HG03045 (cell line): Measurements from ENCODE around the gene ASPN.

ENCODE experiments used
- ATAC-seq: cut with Tn5 transposase; IDR thresholded peaks from one replicate; pipeline ENCODE4 v1.9.1; 2021; ENCODE audit warnings: mild to moderate bottlenecking, moderate library complexity; ENCODE audit not compliant: unreplicated experiment

The ASPN gene

DNA sequence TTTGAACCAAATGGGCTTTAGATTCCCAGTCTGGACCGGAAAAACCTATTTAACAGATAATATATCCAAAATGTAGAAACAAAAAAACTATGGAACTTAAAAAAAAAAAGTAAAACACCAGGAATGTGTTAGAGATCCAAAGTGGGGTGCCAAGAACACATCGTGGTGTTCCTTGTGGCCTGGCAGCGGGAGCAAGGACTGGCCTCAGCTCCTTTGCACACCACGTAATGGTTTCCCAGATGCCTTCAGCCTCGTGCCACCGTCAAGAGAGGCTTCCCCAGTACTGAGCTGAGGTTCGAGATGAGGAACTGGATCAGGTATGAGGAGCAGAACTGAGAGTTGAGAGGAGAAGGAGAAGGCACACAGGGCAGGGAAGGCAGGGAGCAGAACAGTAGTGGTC lies 3.5 kb downstream of the ASPN start:
- ATAC-seq = no peak

GRCh38 chr9:92476962-92477361 lies 5.3 kb downstream of the ASPN start:
- peak; percentile 62 for ATAC-seq

DNA sequence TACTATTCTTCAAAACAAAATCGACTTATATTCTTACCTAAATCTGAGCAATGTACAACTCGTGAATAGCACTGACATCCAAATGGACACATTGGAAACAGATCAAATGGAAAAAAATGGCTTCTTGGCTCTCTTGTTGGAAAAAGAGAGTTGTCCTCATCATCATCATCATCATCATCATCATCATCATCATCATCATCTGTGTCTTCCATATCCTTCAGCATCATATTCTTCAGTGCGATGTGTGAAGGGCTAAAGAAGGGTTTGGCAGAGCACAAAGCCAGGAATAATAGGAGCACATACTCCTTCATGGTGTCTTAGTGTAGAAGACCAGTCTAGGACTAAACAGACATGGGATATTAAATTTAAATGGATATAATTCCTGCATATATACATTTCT lies 7.7 kb downstream of the ASPN start:
- no peak for ATAC-seq

DNA sequence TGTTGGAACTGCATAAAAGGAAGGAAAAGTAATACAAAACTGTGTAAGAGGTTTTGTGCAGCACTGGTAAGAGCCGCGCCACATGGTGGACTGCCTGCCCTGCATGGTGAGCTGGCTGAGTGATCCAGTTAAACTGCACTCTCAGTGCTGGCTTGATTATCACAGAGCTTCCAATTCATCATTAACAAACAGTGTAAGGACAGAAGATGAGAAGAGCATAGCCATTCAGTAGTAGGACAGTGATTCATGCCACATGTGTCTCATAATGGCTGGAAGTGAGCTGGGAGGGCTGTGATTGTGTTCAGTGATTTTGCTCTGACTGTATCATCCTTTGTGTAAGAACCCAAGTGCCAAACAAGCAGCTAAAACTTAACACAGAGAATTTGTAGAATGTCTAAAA lies 14.1 kb downstream of the ASPN start:
- no peak for ATAC-seq

DNA sequence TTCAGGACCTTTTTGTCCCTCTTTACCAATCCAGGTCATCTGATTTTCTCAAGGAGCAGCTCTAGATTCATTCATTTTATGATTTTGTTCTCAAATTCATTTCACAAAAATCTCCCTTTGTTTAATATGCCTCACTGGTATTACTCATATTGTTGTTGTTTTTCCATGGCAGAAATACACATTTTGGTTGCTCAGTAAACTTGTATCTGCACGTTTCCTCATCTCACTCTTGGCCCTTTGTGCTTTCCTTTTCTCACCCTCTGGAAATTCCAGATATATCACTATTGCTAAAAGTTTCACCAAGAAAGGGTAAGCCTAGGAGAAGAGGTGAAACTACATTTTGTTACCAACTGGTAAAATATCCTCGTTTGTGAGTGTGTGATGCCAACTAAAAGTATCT lies 14.8 kb downstream of the ASPN start:
- no peak for ATAC-seq

DNA sequence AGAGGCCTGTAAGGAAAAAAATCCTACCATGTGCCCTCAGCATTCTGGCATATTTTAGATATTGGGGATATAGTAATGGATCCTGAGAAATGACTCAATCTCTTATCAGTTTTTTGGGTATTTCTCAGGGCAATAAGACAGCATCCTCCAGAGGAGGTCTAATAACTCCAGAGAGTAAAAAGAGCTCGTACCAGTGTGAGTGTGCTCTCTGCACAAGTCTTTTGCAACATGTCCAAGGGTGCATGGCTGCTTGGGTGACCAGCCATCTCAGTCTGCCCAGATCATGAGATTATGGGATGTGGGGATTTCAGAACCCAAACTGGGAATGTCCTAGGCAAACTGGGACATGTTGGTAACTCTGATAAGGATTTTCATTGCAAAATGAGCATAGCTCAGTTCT lies 15.3 kb downstream of the ASPN start:
- ATAC-seq = no peak

DNA sequence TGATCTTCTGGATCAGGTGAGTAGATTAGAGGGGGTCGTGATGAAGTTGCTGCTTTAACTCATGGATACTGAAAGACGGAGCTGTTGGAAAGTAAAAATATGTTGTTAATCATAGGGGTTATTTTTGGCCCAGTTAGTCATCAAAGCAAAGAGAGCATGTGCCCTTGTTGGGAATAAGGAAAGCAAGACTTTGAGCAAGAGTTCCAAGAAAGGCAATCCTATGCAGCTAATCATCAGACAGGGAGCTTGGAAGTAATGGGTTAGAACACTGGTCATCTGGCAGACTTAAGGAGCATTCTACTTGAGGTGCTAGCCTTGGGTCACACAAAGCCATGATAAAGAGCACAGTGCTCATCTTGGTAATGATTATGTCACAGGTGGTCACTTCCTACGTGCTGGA lies 18.3 kb downstream of the ASPN start:
- ATAC-seq = no peak

DNA sequence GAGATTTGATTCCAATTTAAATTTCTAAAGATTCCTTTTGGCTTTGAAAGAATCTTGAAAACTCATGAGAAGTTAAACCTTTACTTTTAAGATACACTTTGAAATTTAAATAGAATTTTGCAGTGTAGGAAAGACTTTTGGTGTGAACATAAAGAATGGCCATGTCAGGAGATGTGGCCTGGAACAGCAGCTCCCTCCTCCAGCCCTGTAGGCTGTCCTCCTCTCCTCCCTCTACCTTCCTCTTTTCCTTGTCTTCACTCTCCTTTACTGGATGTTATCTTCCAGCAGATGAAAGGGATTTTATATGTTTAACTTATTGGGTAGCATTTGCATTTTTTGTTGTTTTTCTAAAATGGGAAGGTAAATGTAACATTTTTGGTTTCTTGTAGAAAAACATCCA lies 18.9 kb downstream of the ASPN start:
- ATAC-seq = no peak

DNA sequence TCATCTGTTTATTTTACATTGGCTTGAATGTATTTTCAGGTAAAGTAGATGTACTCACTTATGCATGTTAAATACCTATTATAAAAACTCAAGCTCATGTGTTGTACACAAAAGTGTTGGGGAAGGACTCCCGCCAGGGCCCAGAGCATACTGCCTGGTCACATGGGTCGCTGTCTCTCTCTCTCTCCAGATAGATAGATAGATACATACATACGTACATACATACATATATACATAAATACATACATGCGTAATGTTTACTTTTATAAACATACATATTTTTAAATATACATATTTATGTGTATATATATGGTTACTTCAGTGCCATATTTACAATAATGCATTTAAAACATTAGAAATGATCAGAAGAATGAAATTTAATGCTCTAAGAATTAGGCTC lies 24.7 kb downstream of the ASPN start:
- no peak for ATAC-seq

DNA sequence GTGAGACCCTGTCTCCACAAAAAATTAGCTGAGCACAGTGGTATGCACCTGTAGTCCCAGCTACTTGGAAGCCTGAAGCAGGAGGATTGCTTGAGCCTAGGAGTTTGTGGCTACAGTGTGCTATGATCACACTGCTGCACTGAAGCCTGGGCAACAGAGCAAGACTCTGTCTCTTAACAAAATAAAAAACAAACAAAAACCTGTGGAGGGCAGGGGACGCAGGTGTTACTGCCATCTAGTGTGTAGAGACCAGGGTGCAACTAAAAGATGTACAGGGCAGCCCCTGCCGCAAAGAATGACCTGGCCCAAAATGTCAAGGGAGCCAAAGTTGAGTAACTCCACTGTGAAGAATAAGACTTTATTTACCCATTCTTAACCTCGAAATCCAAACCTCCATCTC lies 27.1 kb downstream of the ASPN start:
- ATAC-seq = no peak

GRCh38 chr9:92446536-92446935 lies 35.8 kb downstream of the ASPN start:
- ATAC-seq = no peak

GRCh38 chr9:92444841-92445240 lies 37.5 kb downstream of the ASPN start:
- no peak for ATAC-seq

DNA sequence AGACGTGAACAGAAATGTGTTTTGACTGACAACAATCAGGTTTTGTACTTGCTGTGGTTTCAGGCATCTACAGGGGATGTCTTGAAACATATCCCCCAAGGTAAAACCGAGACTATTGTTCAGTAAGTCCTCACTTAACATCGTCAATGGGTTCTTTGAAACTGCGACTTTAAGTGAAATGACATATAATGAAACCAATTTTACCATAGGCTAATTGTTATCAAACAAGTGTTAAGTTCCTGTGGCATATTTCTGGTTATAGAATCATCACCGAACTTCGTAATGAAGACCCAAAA lies 41.6 kb downstream of the ASPN start:
- no peak for ATAC-seq

DNA sequence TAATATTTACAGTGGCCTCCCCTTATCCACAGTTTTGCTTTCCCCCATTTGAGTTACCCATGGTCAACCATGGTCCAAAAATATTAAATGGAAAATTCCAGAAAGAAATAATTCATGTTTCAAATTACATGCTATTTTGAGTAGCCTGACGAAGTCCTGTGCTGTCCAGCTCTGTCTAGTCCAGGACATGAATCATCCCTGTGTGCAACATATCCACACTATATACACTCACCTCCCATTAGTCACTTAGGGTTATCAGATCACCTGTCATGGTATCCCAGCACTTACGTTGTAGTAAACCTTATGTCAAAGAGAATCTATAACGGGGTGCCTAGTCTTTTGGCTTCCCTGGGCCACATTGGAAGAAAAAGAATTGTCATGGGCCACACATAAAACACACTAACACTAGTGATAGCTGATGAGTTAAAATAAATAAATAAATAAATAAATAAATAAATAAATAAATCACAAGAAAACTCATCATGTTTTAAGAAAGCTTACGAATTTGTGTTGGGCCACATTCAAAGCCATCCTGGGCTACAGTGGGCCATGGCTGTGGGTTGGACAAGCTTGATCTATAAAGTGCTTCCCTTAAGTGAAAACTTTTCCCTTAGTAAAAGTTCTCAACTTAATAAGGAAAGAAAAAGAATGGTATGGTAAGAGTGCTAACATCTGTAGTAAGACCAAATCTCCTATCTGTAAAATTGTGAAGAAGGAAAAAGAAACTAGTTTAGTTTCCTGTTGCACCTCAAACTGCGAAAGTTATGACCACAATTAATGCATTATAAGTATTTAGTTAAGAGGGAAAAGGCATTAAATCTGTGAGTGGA lies 42.2 kb downstream of the ASPN start:
- ATAC-seq = no peak

DNA sequence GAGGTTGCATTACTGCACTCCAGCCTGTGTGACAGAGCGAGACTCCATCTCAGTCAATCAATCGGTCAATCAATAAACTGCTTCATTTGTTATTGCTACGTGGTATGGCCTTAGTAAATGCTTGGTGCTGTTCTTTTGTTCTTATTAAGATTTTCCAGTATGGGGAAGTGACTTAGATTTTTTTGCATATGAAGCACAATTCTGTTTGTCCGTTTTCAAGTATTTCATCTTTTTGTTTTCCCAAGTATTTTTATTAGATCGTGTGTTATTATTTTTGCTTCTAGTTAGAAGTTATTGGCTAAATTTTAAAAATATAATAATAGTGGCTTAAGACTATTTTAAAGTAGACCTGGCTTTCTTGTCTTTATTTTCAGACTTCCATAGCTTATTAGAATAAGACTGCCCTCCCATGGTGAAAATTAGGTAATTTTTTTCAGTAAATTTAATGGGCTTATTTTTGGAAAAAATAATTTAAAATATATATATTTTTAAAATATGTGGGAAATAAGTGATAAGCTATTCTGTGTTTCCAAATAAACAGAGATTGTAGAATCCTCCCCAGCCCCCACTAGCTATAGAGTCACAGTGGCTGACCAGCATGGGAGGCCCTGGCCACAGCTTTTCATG lies 43.3 kb downstream of the ASPN start:
- ATAC-seq = no peak

DNA sequence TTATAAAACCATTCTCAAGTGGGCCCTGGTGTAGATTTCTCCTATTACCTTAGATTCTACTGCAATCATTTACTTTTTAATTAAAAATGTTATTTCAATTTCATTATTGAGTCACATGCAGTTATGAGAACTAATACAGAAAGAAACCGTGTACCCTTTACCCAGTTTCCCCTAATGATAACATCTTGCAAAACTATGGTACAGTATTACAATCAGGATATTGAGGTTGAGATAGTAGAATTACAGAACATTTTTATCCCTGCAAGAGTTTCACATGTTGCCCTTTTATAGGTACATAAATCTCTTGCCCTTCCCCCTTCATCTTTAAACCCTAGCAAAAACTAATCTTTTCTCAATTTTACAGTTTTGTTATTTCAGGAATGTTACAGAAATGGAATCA lies 47.0 kb downstream of the ASPN start:
- no peak for ATAC-seq

DNA sequence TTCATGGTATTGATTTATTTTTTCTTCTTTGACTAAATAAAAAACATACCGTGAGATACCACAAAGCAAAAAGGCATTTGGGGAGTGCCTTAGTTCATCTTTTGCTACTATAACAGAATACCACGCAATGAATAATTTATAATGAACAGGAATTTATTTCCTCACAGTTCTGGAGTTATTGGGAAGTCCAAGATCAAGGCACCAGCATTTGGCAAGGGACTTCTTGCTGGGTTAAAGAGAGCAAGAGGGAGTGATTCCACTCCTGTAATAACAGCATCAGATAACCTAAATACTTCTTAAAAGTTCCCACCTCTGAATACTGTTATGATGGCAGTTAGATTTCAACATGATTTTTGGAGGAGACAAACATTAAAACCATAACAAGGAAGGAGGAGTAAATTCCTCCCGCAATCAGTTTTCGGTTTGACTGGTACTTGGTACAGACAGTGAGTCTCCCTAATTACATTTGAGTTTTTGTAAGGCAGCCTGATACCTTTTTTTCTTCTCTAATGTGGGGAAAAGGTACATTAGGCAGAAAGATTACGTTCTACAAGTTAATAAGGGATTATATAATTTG lies 49.2 kb downstream of the ASPN start:
- no peak for ATAC-seq

DNA sequence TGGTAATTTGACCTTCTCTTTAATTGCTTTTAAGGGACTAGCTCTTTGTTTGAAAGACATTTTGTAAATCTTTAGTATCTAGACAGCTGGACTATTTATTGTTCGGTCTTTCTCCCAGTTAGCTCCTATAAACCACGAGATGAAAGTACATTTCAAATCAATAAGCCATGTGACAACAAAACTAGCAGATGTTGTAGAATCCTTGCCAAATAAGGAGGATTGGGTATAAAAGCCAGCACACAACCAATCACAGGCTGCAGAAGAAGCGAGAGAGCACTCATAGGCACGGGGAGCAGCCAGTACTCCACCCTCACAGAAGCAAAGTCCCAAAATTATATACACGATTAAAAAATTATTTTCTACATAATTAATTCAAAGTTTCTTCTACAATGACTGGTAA lies 50.0 kb downstream of the ASPN start:
- ATAC-seq = no peak

GRCh38 chr9:92429836-92430235 lies 52.5 kb downstream of the ASPN start:
- no peak for ATAC-seq

GRCh38 chr9:92426501-92427145 lies 55.7 kb downstream of the ASPN start:
- ATAC-seq = no peak

GRCh38 chr9:92425474-92425873 lies 56.8 kb downstream of the ASPN start:
- no peak for ATAC-seq

DNA sequence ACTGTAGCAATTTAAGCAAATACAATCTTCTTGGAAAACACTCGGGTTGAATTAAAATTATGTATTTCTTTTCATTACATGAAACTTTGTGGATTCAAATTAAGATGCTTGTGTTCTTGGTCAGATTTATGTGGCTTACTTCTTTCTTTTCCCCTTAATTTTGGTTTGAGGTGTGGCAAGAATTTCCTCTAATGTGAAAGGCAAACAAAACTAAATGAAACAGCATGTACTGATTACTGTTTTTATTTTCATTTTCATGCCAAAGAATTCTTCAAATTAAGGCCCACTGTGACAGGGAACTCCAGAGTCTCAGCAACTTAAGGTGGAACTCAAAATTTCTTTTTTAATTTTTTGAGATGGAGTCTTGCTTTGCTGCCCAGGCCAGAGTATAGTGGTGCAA lies 58.0 kb downstream of the ASPN start, which contains the start of gene OMD:
TSS of gene OMD (minus strand) at position 132 of the 400 bp plus-strand sequence. CDS start 6,913 bp downstream, outside the sequence.
- no peak for ATAC-seq
